ENCODE data around the gene ADGRV1.
"Not testable (repeated sequence)": the region's sequence is repeated elsewhere in the genome, so short reads cannot be mapped to it uniquely, and the experiment has no call there.

The ADGRV1 gene

DNA sequence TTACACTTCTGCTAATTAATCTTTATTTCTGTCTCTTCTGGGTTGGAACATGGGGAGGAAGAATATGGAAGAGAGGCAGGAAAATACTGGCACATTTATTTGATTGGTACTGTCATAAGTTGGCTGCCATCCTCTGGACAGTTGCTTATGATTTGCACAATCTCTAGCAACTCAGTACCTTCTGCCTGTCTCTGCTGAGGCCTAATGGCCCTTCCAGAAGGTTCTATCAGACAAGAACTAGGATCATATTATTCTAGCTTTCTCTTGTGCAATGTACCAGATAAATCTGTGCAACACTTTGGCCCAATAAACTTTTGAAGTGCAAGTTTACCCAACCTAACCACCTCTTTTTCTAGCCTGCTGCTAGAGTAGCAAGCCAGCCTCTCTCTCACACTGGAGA lies 489.5 kb downstream of the ADGRV1 start:
- no peak for TF ChIP-seq CTCF (IDR thresholded peaks at IDR 0.05; ENCODE audit: low read depth, low read length, missing control alignments)
- no peak overlapping the region for H3K4me3 ChIP-seq (ENCODE audit: low read depth, low read length)
- DNase-seq (ENCODE audit: low read depth), result no peak

- TF ChIP-seq CTCF (IDR thresholded peaks at IDR 0.05; ENCODE audit: low read depth, low read length, missing control alignments), result no peak
- no peak overlapping the region for H3K4me3 ChIP-seq (ENCODE audit: low read depth, low read length)
Observed at GRCh38 chr5:91049112-91049511, 490.5 kb downstream of the ADGRV1 start.

DNA sequence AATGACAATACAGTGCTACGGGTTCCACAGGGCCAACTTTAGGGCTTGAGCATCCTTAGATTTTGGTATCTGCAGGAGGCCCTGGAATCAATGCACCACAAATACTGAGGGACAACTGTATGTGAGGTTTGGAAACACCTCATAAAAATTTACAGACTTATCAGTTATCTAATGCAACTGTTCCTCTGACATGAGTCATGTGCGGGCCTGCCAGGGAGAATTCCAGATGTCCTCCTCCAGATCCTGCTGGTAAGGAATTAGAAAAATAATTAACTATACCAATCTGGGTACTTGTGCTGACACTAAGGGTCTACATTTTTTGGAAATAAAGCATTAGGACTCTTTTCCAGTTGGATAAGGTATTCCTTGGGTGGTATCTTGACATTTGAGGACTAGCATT lies 491.2 kb downstream of the ADGRV1 start:
- no peak for TF ChIP-seq CTCF (IDR thresholded peaks at IDR 0.05; ENCODE audit: low read depth, low read length, missing control alignments)
- no peak overlapping the region for H3K4me3 ChIP-seq (ENCODE audit: low read depth, low read length)
- DNase-seq (ENCODE audit: low read depth), result no peak

More at GRCh38 chr5:91049112-91049511, 490.5 kb downstream of the ADGRV1 start:
- no peak for DNase-seq (ENCODE audit: low read depth)

GRCh38 chr5:91052411-91052810 lies 493.8 kb downstream of the ADGRV1 start:
- DNase-seq (ENCODE audit: low read depth), result not testable (repeated sequence)

DNA sequence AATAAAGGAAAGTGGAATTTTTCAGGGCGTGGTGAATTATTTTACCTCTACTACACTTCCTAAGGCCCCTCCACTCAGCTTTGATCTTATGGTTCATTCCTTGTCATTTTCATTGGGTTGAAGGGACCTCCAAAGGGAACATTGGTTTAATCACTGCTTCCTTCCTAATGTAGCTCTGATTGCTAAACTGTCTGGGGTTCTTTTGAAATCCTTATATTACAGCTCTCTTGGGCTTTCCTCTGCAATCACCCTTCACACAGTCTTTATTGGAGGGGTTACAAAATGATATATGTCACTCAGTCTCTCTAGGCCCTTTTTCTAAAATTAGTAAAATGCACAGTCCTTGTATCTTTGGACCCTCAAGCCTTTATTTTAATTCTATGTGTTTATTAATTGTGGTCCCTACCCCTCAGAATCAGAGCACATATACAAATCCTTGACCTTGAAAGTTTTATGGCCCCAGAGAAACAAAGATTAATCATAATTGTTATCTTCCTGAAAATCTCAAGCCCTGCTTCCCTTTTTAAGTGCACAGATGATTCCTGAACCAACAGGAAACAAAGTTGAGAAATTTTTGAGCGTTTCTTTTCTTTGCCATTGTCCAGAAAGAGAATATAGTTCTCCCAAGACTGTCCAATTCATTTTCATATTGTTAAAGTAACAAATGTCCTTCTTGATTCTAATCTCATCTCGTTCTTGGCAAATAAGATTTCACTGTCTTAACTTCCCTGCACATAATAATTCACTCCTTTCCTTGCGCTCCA lies 494.6 kb downstream of the ADGRV1 start:
- DNase-seq (ENCODE audit: low read depth), result no peak
- H3K4me3 ChIP-seq (ENCODE audit: low read depth, low read length), result no peak overlapping the region
- TF ChIP-seq CTCF (IDR thresholded peaks at IDR 0.05; ENCODE audit: low read depth, low read length, missing control alignments), result no peak

More at GRCh38 chr5:91052411-91052810, 493.8 kb downstream of the ADGRV1 start:
- H3K4me3 ChIP-seq (ENCODE audit: low read depth, low read length), result not testable (repeated sequence)

GRCh38 chr5:91053741-91054025 lies 495.1 kb downstream of the ADGRV1 start:
- no peak for DNase-seq (ENCODE audit: low read depth)
- TF ChIP-seq CTCF (IDR thresholded peaks at IDR 0.05; ENCODE audit: low read depth, low read length, missing control alignments), result no peak
- H3K4me3 ChIP-seq (ENCODE audit: low read depth, low read length), result no peak overlapping the region

- no peak for TF ChIP-seq CTCF (IDR thresholded peaks at IDR 0.05; ENCODE audit: low read depth, low read length, missing control alignments)
Observed at GRCh38 chr5:91058155-91058554, 499.6 kb downstream of the ADGRV1 start.

More at GRCh38 chr5:91058155-91058554, 499.6 kb downstream of the ADGRV1 start:
- H3K4me3 ChIP-seq (ENCODE audit: low read depth, low read length), result no peak overlapping the region
- no peak for DNase-seq (ENCODE audit: low read depth)

Measured in GM12864 (cell line).